GM06990 (cell line): ENCODE data around the gene IFT80.

ENCODE experiments used
- DNase-seq: peaks from one replicate; pipeline ENCODE4 v3.0.0-alpha.2; 2011; ENCODE audit not compliant: insufficient read length; ENCODE audit errors: extremely low read depth
- H3K27me3 ChIP-seq: replicated peaks from 2 replicates; pipeline ENCODE4 v1.6.0; 2011; ENCODE audit warnings: low read length; ENCODE audit not compliant: control insufficient read depth, insufficient read depth
- H3K36me3 ChIP-seq: 2 replicates; pipeline ENCODE4 v1.5.1; 2011; ENCODE audit warnings: low read length; ENCODE audit not compliant: control insufficient read depth, insufficient read depth
- H3K4me3 ChIP-seq: replicated peaks from 2 replicates; pipeline ENCODE4 v1.5.1; 2011; ENCODE audit warnings: low read depth, mild to moderate bottlenecking, control low read depth, low read length
- CTCF ChIP-seq: IDR thresholded peaks from 2 replicates; pipeline ENCODE4 v1.5.1; 2011; ENCODE audit warnings: low read length, control low read depth, mild to moderate bottlenecking, inconsistent platforms; ENCODE audit not compliant: insufficient read depth, poor library complexity, severe bottlenecking

The IFT80 gene

DNA sequence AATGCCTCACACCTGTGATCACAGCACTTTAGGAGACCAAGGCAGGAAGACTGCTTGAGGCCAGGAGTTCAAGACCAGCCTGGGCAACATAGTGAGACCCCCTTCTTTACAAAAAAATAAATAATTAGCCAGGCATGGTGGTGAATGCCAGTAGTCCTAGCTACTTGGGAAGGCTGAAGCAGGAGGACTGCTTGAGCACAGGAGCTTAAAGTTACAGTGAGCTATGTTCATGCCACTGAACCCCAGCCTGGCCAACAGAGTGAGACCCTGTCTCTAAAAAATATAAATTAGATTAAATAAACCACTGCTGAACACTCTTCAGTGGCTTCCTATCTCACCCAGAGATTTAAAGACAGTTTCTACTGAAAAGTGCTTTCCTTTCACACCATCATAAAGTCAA is 6.2 kb downstream of the IFT80 start:
- Histone ChIP-seq H3K4me3 (no peak overlapping the region), H3K27me3 (no peaks in the 10 kb centered on the region), H3K36me3 (no peaks in the 10 kb centered on the region)
- no peak for TF ChIP-seq CTCF
- no peak for DNase-seq

DNA sequence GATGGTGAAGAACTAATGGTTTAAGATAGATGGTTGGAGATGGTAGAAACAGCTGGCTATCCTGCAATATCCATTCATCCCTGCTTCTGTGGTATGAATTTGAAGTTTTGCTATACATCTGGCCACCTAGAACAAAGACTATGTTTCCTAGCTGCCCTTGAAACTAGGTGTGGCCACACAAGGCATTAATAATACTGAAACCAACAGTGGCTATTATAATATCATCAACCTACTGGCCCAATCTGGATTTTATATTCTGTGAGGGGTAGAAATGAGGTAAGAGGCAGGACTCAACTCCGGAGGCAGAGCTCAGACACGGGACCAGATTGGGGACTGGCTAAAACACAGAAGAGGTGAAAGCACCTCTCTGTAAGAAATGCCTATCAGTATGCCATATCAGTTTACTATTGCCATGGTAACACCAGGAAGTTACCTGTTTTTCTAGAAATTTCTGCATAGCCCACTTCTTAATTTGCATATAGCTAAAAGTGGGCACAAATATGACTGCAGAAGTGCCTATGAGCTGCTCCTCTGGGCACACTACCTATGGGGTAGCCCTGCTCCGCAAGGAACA is 8.4 kb downstream of the IFT80 start:
- TF ChIP-seq CTCF: no peak

GRCh38 chr3:160384639-160385318 is 14.2 kb downstream of the IFT80 start:
- Histone ChIP-seq H3K27me3 (no peaks in the 10 kb centered on the region), H3K4me3 (no peak overlapping the region), H3K36me3 (no peaks in the 10 kb centered on the region; the same call in 1 of the 2 replicates)
- DNase-seq: no peak
- no peak for TF ChIP-seq CTCF

More for the DNA sequence above, 8.4 kb downstream of the IFT80 start:
- Histone ChIP-seq H3K27me3 (no peaks in the 10 kb centered on the region), H3K4me3 (no peak overlapping the region), H3K36me3 (no peaks in the 10 kb centered on the region)
- no peak for DNase-seq

DNA sequence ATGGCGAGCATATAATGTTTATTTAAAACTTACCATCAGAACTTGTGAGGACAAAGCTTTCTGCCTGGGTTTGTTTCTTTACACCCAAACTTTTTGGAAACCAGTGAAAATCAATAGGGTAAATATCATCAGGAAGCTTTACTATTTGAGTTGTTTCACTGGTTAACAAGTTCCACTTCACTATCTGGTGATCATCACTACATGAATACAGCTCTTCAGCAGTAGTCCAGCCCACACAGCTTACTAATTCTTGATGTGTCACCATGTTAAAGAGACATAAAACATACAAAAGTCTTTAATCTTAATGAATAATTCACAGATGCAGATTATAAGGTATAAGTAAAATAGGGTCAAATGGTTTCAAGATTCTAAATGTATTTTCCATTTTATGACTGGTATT is 17.6 kb downstream of the IFT80 start:
- Histone ChIP-seq H3K27me3 (no peaks in the 10 kb centered on the region), H3K4me3 (no peak overlapping the region), H3K36me3 (no peaks in the 10 kb centered on the region; the same call in 1 of the 2 replicates)
- DNase-seq: no peak
- no peak for TF ChIP-seq CTCF

- Histone ChIP-seq H3K36me3 (no peaks in the 10 kb centered on the region; the same call in 1 of the 2 replicates), H3K27me3 (no peaks in the 10 kb centered on the region), H3K4me3 (no peak overlapping the region)
- no peak for TF ChIP-seq CTCF
- no peak for DNase-seq
Observed at GRCh38 chr3:160379628-160380214, 19.3 kb downstream of the IFT80 start.
